ENCODE data around the gene GRAMD2A.
A peak's percentile ranks its signal among the peaks of the same experiment; 100 is the strongest.

Gene GRAMD2A

GRCh38 chr15:72199205-72199515, 1.6 kb upstream of the GRAMD2A start:
- DNase-seq: no peak
- peaks cover 0 to 24% (median 14%) of the 10 kb centered on the region in 4 donors for H3K4me1 ChIP-seq
- H3K27me3 ChIP-seq: peaks cover 0 to 4% of the 10 kb centered on the region in 2 donors
- no peak for TF ChIP-seq CTCF (IDR thresholded peaks at IDR 0.05)
- peaks cover 40 to 58% (median 46%) of the 10 kb centered on the region in 3 donors for H3K36me3 ChIP-seq
- H3K4me3 ChIP-seq: no peak overlapping the region
- intact Hi-C loops (cut with DNase I; ENCODE audit: low total_unique reads): no loop called here
- H3K27ac ChIP-seq: no peak overlapping the region
- H3K9me3 ChIP-seq: no peaks in the 10 kb centered on the region

DNA sequence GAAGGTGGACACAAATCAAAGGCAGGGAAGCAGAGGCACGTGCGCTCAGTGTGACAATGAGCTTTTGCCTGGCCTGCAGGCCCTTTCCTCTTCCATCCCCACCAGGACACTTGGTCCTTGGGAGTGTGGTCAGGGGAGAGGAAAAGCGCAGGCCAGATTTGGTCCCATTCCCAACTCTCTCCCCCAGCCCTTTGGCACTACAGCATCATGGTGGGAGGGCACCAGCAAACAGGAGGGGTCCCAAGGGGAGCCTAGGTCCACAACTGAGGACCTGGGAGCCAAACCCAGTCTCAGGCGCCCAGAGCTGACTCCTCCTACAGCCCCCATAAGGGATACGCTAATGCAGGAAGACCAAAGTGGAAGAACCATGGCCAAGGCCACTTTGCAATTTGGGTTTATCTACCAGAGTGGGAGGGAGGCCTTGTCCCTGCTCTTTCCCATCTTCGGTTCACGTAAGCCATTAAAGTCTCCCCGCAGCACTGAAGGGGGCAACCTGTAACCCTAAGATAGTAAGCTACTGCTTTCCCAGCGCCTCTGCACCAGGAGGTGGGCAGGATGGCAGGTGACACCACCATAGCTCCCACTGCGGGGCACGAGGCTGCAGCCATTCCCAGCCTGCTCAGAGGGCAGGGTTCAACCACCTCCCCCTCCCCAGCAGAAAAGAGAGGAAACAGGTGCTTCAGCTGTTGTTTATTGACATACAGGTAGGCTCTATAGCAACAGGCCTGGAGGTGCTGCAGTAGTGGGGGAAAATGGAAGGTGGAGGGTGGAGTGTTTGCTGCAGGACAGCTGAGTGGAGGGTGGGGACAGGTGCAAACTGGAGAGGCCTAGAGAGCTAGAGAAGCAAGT, 993 bp upstream of the GRAMD2A start:
- H3K4me1 ChIP-seq: peaks cover 0 to 19% (median 11%) of the 10 kb centered on the region in 4 donors
- peaks cover 35 to 52% (median 40%) of the 10 kb centered on the region in 3 donors for H3K36me3 ChIP-seq
- TF ChIP-seq CTCF (IDR thresholded peaks at IDR 0.05): no peak
- no peak overlapping the region for H3K4me3 ChIP-seq
- H3K27ac ChIP-seq: no peak overlapping the region
- H3K9me3 ChIP-seq: no peaks in the 10 kb centered on the region
- H3K27me3 ChIP-seq: peaks cover 0 to 4% of the 10 kb centered on the region in 2 donors
- intact Hi-C loops (cut with DNase I; ENCODE audit: low total_unique reads): no loop called here
- DNase-seq: no peak

- peaks cover 0 to 13% (median 5%) of the 10 kb centered on the region in 4 donors for H3K4me1 ChIP-seq
- DNase-seq: no peak
- intact Hi-C loops (cut with DNase I; ENCODE audit: low total_unique reads): no loop called here
- H3K9me3 ChIP-seq: no peaks in the 10 kb centered on the region
- TF ChIP-seq CTCF (IDR thresholded peaks at IDR 0.05): no peak
- H3K36me3 ChIP-seq: peaks cover 23 to 37% (median 25%) of the 10 kb centered on the region in 3 donors
- peak overlapping the region; percentile 48 to 59 for H3K4me3 ChIP-seq
- no peak overlapping the region for H3K27ac ChIP-seq
- H3K27me3 ChIP-seq: peaks cover 0 to 4% of the 10 kb centered on the region in 2 donors
These were observed 537 bp downstream of the GRAMD2A start for GRCh38 chr15:72197041-72197459.

GRCh38 chr15:72196409-72197040, 1.1 kb downstream of the GRAMD2A start:
- Histone ChIP-seq H3K27ac (no peak overlapping the region), H3K4me1 (peaks cover 0 to 13% (median 5%) of the 10 kb centered on the region in 4 donors), H3K4me3 (peak overlapping the region in 1 of 2 donors; percentile 59), H3K27me3 (peaks cover 0 to 4% of the 10 kb centered on the region in 2 donors), H3K36me3 (peaks cover 18 to 32% (median 20%) of the 10 kb centered on the region in 3 donors), H3K9me3 (no peaks in the 10 kb centered on the region)
- no peak for DNase-seq
- intact Hi-C loops (cut with DNase I; ENCODE audit: low total_unique reads): no loop called here
- no peak for TF ChIP-seq CTCF (IDR thresholded peaks at IDR 0.05)

GRCh38 chr15:72195101-72195511, 2.5 kb downstream of the GRAMD2A start:
- TF ChIP-seq CTCF (IDR thresholded peaks at IDR 0.05): no peak
- intact Hi-C loops (cut with DNase I; ENCODE audit: low total_unique reads): no loop called here
- Histone ChIP-seq H3K36me3 (peaks cover 9 to 17% (median 11%) of the 10 kb centered on the region in 3 donors), H3K9me3 (no peaks in the 10 kb centered on the region), H3K27ac (no peak overlapping the region), H3K4me3 (no peak overlapping the region), H3K4me1 (peaks cover 0 to 13% (median 5%) of the 10 kb centered on the region in 4 donors), H3K27me3 (peaks cover 0 to 4% of the 10 kb centered on the region in 2 donors)
- no peak for DNase-seq

Measured in tibial artery (tissue), 4 donors.